B cell (primary cell): ENCODE results near the gene ARL9. TPM values are rescaled to one million over a fixed set of nuclear protein-coding genes. Genes with fewer than 3 reads are reported as not detected.

Experiments
- ATAC-seq: fragments of 200-7000 bp; cut with Tn5 transposase; one replicate; pipeline ENCODE4 v1.10.0; 2021; ENCODE audit warnings: low read depth, mild to moderate bottlenecking, moderate number of reproducible peaks, moderate library complexity
- CTCF ChIA-PET: fragments of 350-600 bp; sonication (Branson Sonifier 250); formaldehyde crosslinking; loops from one replicate; lab custom pipeline; 2021; ENCODE audit warnings: antibody characterized with exemption, inconsistent platforms; lab: Charles Lee
- POLR2A ChIA-PET: fragments of 350-600 bp; sonication (Branson Sonifier 250); formaldehyde crosslinking; loops from one replicate; lab custom pipeline; 2021; ENCODE audit warnings: antibody characterized with exemption; lab: Charles Lee
- DNase-seq: peaks from one replicate; pipeline ENCODE4 v3.0.0; 2013
- H2AFZ ChIP-seq: 2 replicates; pipeline ENCODE4 v1.6.1; 2012; ENCODE audit warnings: mild to moderate bottlenecking, low read depth, low read length; ENCODE audit not compliant: insufficient read depth, poor library complexity, severe bottlenecking
- H3K27ac ChIP-seq, 2 donors: 1 replicate in 1 of 2; 2 replicates in 1 of 2; pipeline ENCODE4 v1.5.1; 2012 to 2013; ENCODE audit warnings: low read length in 2 of 2, mild to moderate bottlenecking in 2 of 2, moderate library complexity in 1 of 2
- H3K27me3 ChIP-seq, 4 experiments: fragments of 200-600 bp in 1 of 4; sonication (generic) in 1 of 4; replicated peaks in 1 of 4; 1 replicate in 2 of 4; 2 replicates in 2 of 4; pipeline versions ENCODE4 v1.6.1 to v1.7.0; 2013 to 2016; ENCODE audit warnings: low read length in 3 of 4, mild to moderate bottlenecking in 2 of 4, mixed read lengths in 1 of 4, moderate library complexity in 1 of 4; ENCODE audit not compliant: insufficient read depth in 4 of 4, control insufficient read depth in 3 of 4; ENCODE audit errors: control extremely low read depth in 1 of 4
- H3K36me3 ChIP-seq, 2 experiments: replicated peaks in 1 of 2; 1 replicate in 1 of 2; 2 replicates in 1 of 2; pipeline versions ENCODE4 v1.6.1 to v1.7.1; 2013; ENCODE audit warnings: low read length in 1 of 2; ENCODE audit not compliant: insufficient read depth in 2 of 2, control insufficient read depth in 1 of 2; ENCODE audit errors: control extremely low read depth in 1 of 2, extremely low read depth in 1 of 2
- H3K4me1 ChIP-seq, 2 donors: fragments of 200-600 bp in 1 of 2; sonication (generic) in 1 of 2; 1 replicate in 1 of 2; 2 replicates in 1 of 2; pipeline versions ENCODE4 v1.5.1 to v1.6.1; 2013 to 2017; ENCODE audit warnings: low read length in 2 of 2; ENCODE audit not compliant: control insufficient read depth in 2 of 2, insufficient read depth in 2 of 2
- H3K4me2 ChIP-seq: replicated peaks from 2 replicates; pipeline ENCODE3; 2012; ENCODE audit warnings: mild to moderate bottlenecking, low read depth, low read length; ENCODE audit not compliant: poor library complexity, severe bottlenecking
- H3K4me3 ChIP-seq, 5 experiments: fragments of 200-600 bp in 1 of 5; sonication (generic) in 1 of 5; 1 replicate in 3 of 5; 2 replicates in 2 of 5; pipeline versions ENCODE4 v1.5.1 to v1.7.0; 2011 to 2016; ENCODE audit warnings: low read length in 4 of 5, mild to moderate bottlenecking in 4 of 5, low read depth in 2 of 5, control low read depth in 1 of 5, moderate library complexity in 1 of 5; ENCODE audit not compliant: insufficient read depth in 1 of 5; ENCODE audit errors: control extremely low read depth in 1 of 5, extremely low read depth in 1 of 5
- H3K79me2 ChIP-seq: fragments of 200-600 bp; sonication (generic); one replicate; pipeline ENCODE4 v1.6.0; 2016; ENCODE audit warnings: low read length; ENCODE audit not compliant: control insufficient read depth, insufficient read depth
- H3K9ac ChIP-seq: fragments of 200-600 bp; sonication (generic); 2 replicates; pipeline ENCODE4 v1.6.1; 2017; ENCODE audit warnings: mild to moderate bottlenecking, low read length, moderate library complexity
- H3K9me3 ChIP-seq, 3 donors: one replicate each; pipeline versions ENCODE4 v1.6.1 to v1.7.1; 2013; ENCODE audit warnings: low read length in 2 of 3; ENCODE audit not compliant: control insufficient read depth in 2 of 3, insufficient read depth in 1 of 3; ENCODE audit errors: control extremely low read depth in 1 of 3
- H4K20me1 ChIP-seq: 2 replicates; pipeline ENCODE4 v1.6.0; 2012; ENCODE audit warnings: mild to moderate bottlenecking, low read length; ENCODE audit not compliant: insufficient read depth, control insufficient read depth, poor library complexity, severe bottlenecking
- H3K27ac Mint-ChIP-seq: one replicate; pipeline ENCODE4 v1.8.0; 2021; ENCODE audit warnings: mixed read lengths
- H3K27me3 Mint-ChIP-seq: one replicate; pipeline ENCODE4 v1.8.0; 2021; ENCODE audit warnings: mixed read lengths
- H3K4me1 Mint-ChIP-seq: one replicate; pipeline ENCODE4 v1.8.0; 2021; ENCODE audit warnings: mixed read lengths
- H3K4me3 Mint-ChIP-seq: one replicate; pipeline ENCODE4 v1.8.0; 2021; ENCODE audit warnings: mixed read lengths
- H3K9me3 Mint-ChIP-seq: one replicate; pipeline ENCODE4 v1.8.0; 2022; ENCODE audit warnings: mixed read lengths; ENCODE audit not compliant: insufficient read depth
- EZH2 ChIP-seq: IDR thresholded peaks from 2 replicates; pipeline ENCODE4 v1.6.1; 2012; ENCODE audit warnings: borderline replicate concordance, low read depth, mild to moderate bottlenecking, moderate library complexity, low read length; ENCODE audit not compliant: insufficient read depth, poor library complexity, severe bottlenecking
- WGBS: methylation state at CpG from one replicate; pipeline ENCODE4 v1.1.5; 2013; ENCODE audit warnings: missing lambda C conversion rate; ENCODE audit not compliant: insufficient coverage; 5-methylcytosine and 5-hydroxymethylcytosine counted together
- intact Hi-C: fragments of 100-400 bp; cut with micrococcal nuclease; formaldehyde crosslinking; loops from one replicate; pipeline ENCODE4 v1.10.0; 2022
- polyA plus RNA-seq: library from polyadenylated mRNA; depleted of rRNA; stranded (reverse); fragments of >200 nt; gene quantifications from 2 replicates; pipeline ENCODE4 v1.2.3, GENCODE V29; 2012
- total RNA-seq, 2 donors: library from RNA; stranded (reverse); fragments of 120-200 nt in 1 of 2; gene quantifications; 1 replicate in 1 of 2; 2 replicates in 1 of 2; pipeline versions ENCODE4 v1.2.3 to v1.2.4, GENCODE V29; 2013 to 2022
- TF ChIP-seq, protein P1 (sequence below): fragments of 200-600 bp; IDR thresholded peaks from one replicate; pipeline ENCODE4 v1.8.0; 2022; ENCODE audit warnings: antibody characterized with exemption, mild to moderate bottlenecking

Gene ARL9
- total and polyA plus RNA-seq, 2 donors (not counting 1 experiment from before 2014, with no cell fraction given), result 0.17 TPM; not detected in 1

DNA sequence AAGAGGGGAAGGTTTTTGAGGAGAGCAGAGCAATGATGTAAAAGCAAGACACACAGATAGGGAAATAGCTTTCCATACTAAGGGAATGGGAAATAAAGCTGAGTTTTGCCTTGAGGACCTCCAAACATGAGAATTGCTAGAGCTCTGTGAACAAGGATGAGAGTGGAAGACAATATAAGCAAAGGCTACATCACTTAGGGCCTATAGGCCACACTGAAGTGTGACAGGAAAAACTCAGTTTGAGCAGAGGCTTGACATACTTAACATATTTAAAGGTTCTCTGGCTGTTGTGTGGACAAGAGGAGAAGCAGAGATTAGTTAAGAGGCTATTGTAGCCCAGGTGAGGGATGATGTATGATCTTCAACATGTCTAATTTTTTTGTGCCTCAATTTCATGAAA lies 43.4 kb upstream of the ARL9 start:
- Mint-ChIP-seq H3K27ac (no peak overlapping the region), H3K4me3 (no peak overlapping the region)
- POLR2A ChIA-PET, result no interaction called here

DNA sequence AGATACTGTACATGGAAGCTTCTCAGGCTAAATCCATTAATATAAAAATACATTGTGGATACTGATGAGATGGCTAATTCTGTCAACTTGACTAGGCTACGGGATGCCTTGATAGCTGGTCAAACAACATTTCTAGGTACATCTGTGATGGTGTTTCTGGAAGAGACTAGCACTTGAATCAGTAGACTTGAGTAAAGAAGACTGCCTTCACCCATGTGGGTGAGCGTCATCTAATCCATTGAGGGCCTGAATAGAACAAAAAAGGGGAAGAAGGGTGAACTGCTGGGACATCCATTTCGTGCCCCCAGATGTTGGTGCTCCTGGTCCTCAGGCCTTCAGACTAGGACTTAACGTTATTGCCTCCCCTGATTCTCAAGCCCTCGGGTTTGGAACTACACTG lies 41.9 kb upstream of the ARL9 start:
- Mint-ChIP-seq H3K27me3 (no peaks in the 10 kb centered on the region), H3K9me3 (no peaks in the 10 kb centered on the region), H3K4me3 (no peak overlapping the region), H3K27ac (no peak overlapping the region), H3K4me1 (peaks cover 43% of the 10 kb centered on the region)
- Histone ChIP-seq H2AFZ (no peak overlapping the region), H3K4me3 (no peak overlapping the region), H3K27me3 (no peaks in the 10 kb centered on the region), H3K9ac (no peak overlapping the region), H3K4me1 (peaks cover 22 to 25% of the 10 kb centered on the region in 2 donors), H3K27ac (no peak overlapping the region), H4K20me1 (peaks cover 21% of the 10 kb centered on the region), H3K79me2 (peaks cover 62% of the 10 kb centered on the region), H3K4me2 (no peak overlapping the region), H3K36me3 (peaks cover 0 to 28% of the 10 kb centered on the region in 2 experiments), H3K9me3 (no peaks in the 10 kb centered on the region)
- ATAC-seq, result no peak
- TF ChIP-seq, protein P1, sequence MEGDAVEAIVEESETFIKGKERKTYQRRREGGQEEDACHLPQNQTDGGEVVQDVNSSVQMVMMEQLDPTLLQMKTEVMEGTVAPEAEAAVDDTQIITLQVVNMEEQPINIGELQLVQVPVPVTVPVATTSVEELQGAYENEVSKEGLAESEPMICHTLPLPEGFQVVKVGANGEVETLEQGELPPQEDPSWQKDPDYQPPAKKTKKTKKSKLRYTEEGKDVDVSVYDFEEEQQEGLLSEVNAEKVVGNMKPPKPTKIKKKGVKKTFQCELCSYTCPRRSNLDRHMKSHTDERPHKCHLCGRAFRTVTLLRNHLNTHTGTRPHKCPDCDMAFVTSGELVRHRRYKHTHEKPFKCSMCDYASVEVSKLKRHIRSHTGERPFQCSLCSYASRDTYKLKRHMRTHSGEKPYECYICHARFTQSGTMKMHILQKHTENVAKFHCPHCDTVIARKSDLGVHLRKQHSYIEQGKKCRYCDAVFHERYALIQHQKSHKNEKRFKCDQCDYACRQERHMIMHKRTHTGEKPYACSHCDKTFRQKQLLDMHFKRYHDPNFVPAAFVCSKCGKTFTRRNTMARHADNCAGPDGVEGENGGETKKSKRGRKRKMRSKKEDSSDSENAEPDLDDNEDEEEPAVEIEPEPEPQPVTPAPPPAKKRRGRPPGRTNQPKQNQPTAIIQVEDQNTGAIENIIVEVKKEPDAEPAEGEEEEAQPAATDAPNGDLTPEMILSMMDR, result no peak
- no peak for TF ChIP-seq EZH2
- intact Hi-C loops, result loop anchor here (10.0 kb wide), 3 partner anchors 609 to 1069 kb away; partner anchors contain the start of genes CLOCK, EXOC1 and TMEM165
- WGBS, result 100% methylated on average over 2 of the region's 5 CpGs
- DNase-seq, result no peak
- CTCF ChIA-PET, result no interaction called here
- POLR2A ChIA-PET, result interaction anchor here (0.6 kb wide), 1 partner anchor 363 kb away, joined by 3 read pairs; no protein-coding TSS in a partner anchor

More for the DNA sequence above, 43.4 kb upstream of the ARL9 start:
- Histone ChIP-seq H3K4me1 (peaks cover 15 to 18% of the 10 kb centered on the region in 2 donors), H3K4me3 (no peak overlapping the region), H3K4me2 (no peak overlapping the region), H3K27me3 (no peaks in the 10 kb centered on the region), H4K20me1 (peaks cover 21% of the 10 kb centered on the region), H3K9me3 (no peaks in the 10 kb centered on the region), H3K9ac (no peak overlapping the region), H2AFZ (no peak overlapping the region), H3K27ac (no peak overlapping the region), H3K36me3 (peaks cover 2 to 28% of the 10 kb centered on the region in 2 experiments), H3K79me2 (peaks cover 47% of the 10 kb centered on the region)
- no peaks in the 10 kb centered on the region for H3K27me3 Mint-ChIP-seq
- CTCF ChIA-PET, result interaction anchor here (2.1 kb wide), 1 partner anchor 75 kb away, joined by 4 read pairs; the partner anchor contains the start of gene AASDH
- TF ChIP-seq, protein P1, result no peak
- no peak for TF ChIP-seq EZH2
- no peak for DNase-seq
- H3K4me1 Mint-ChIP-seq, result peaks cover 31% of the 10 kb centered on the region
- intact Hi-C loops, result loop anchor here (10.0 kb wide), 3 partner anchors 607 to 1067 kb away; partner anchors contain the start of genes CLOCK, EXOC1 and TMEM165
- no peaks in the 10 kb centered on the region for H3K9me3 Mint-ChIP-seq
- no peak for ATAC-seq
